SK-N-SH (cell line): ENCODE results near the gene EXOC3L1. TPM values are rescaled to one million over a fixed set of nuclear protein-coding genes. Genes with fewer than 3 reads are reported as not detected.

Source experiments
- CTCF ChIA-PET: fragments of 300-600, 350-600 bp; formaldehyde crosslinking; extraction: SDS; loops from one replicate; lab custom pipeline; 2021; lab: Yijun Ruan, JAX
- POLR2A ChIA-PET: fragments of 350-600 bp; sonication (Branson Sonifier 250); formaldehyde crosslinking; extraction: SDS; loops from one replicate; lab custom pipeline; 2020; ENCODE audit warnings: antibody characterized with exemption, inconsistent platforms; lab: Yijun Ruan, JAX
- DNase-seq: peaks from one replicate; pipeline ENCODE4 v3.0.0; 2012
- H2AFZ ChIP-seq: fragments of 200-600 bp; sonication (generic); 2 replicates; pipeline ENCODE4 v1.8.1; 2016; ENCODE audit warnings: antibody characterized with exemption, mild to moderate bottlenecking, low read depth
- H3F3A ChIP-seq: fragments of 200-600 bp; sonication (generic); replicated peaks from 2 replicates; pipeline ENCODE3; 2016; ENCODE audit warnings: antibody characterized with exemption, mild to moderate bottlenecking; ENCODE audit not compliant: insufficient read depth
- H3K27ac ChIP-seq, 2 experiments: fragments of 200-500 bp in 1 of 2; fragments of 200-600 bp in 1 of 2; sonication (Bioruptor generic) in 1 of 2; sonication (generic), shearing (Covaris generic) in 1 of 2; 2 replicates each; pipeline versions ENCODE4 v1.5.1 to v1.6.1; 2014 to 2016; ENCODE audit warnings: low read depth in 2 of 2, inconsistent platforms in 1 of 2, low read length in 1 of 2, mild to moderate bottlenecking in 1 of 2, mixed read lengths in 1 of 2
- H3K27me3 ChIP-seq: fragments of 200-600 bp; sonication (generic), shearing (Covaris generic); 2 replicates; pipeline ENCODE4 v1.6.1; 2016; ENCODE audit warnings: mixed run types; ENCODE audit not compliant: insufficient read depth
- H3K36me3 ChIP-seq, 2 experiments: fragments of 200-500 bp in 1 of 2; fragments of 200-600 bp in 1 of 2; sonication (Bioruptor generic) in 1 of 2; sonication (generic) in 1 of 2; replicated peaks in 1 of 2; 2 replicates each; pipeline versions ENCODE3 to v1.5.1; 2014 to 2016; ENCODE audit warnings: low read length in 1 of 2, mild to moderate bottlenecking in 1 of 2; ENCODE audit not compliant: insufficient read depth in 2 of 2, control insufficient read depth in 1 of 2
- H3K4me1 ChIP-seq, 2 experiments: fragments of 200-500 bp in 1 of 2; fragments of 200-600 bp in 1 of 2; sonication (Bioruptor generic) in 1 of 2; sonication (generic), shearing (Covaris generic) in 1 of 2; 2 replicates each; pipeline versions ENCODE4 v1.5.1 to v1.6.1; 2014 to 2016; ENCODE audit warnings: low read depth in 1 of 2, low read length in 1 of 2, mixed run types in 1 of 2; ENCODE audit not compliant: insufficient read depth in 2 of 2, control insufficient read depth in 1 of 2
- H3K4me2 ChIP-seq: fragments of 200-600 bp; sonication (generic), shearing (Covaris generic); 2 replicates; pipeline ENCODE4 v1.6.1; 2017; ENCODE audit warnings: mixed run types
- H3K4me3 ChIP-seq, 2 experiments: fragments of 200-500 bp in 1 of 2; fragments of 200-600 bp in 1 of 2; sonication (Bioruptor generic) in 1 of 2; sonication (generic), shearing (Covaris generic) in 1 of 2; 2 replicates each; pipeline versions ENCODE4 v1.5.1 to v1.8.1; 2014 to 2016; ENCODE audit warnings: low read depth in 2 of 2, inconsistent platforms in 1 of 2, low read length in 1 of 2, mild to moderate bottlenecking in 1 of 2, mixed read lengths in 1 of 2, moderate library complexity in 1 of 2
- H3K79me2 ChIP-seq: fragments of 200-600 bp; sonication (generic); 2 replicates; pipeline ENCODE4 v1.8.1; 2017; ENCODE audit warnings: mild to moderate bottlenecking; ENCODE audit not compliant: insufficient read depth
- H3K9ac ChIP-seq: fragments of 200-600 bp; sonication (generic); 2 replicates; pipeline ENCODE4 v1.6.1; 2017; ENCODE audit warnings: mixed run types
- H3K9me2 ChIP-seq: fragments of 200-600 bp; sonication (generic); 2 replicates; pipeline ENCODE4 v1.6.1; 2017; ENCODE audit warnings: mixed run types
- H3K9me3 ChIP-seq: fragments of 200-600 bp; sonication (generic); 2 replicates; pipeline ENCODE4 v1.6.1; 2017; ENCODE audit warnings: mixed run types, mild to moderate bottlenecking, moderate library complexity
- H4K20me1 ChIP-seq: fragments of 200-600 bp; sonication (generic); 2 replicates; pipeline ENCODE4 v1.6.1; 2017; ENCODE audit warnings: mild to moderate bottlenecking, mixed run types; ENCODE audit not compliant: insufficient read depth
- CHD2 ChIP-seq: fragments of 150-350 bp; IDR thresholded peaks from 2 replicates; pipeline ENCODE4 v1.6.1; 2018; ENCODE audit warnings: low read length; ENCODE audit not compliant: partially characterized antibody
- MXI1 ChIP-seq: IDR thresholded peaks from 2 replicates; pipeline ENCODE4 v1.6.1; 2012; ENCODE audit warnings: mild to moderate bottlenecking, low read depth, low read length, improper control_type of control experiment
- NFIC ChIP-seq: IDR thresholded peaks from 2 replicates; pipeline ENCODE4 v1.4.0; 2012; ENCODE audit warnings: borderline replicate concordance
- NRF1 ChIP-seq: IDR thresholded peaks from 2 replicates; pipeline ENCODE4 v1.6.1; 2012; ENCODE audit warnings: low read depth, mild to moderate bottlenecking, low read length
- SIN3A ChIP-seq: IDR thresholded peaks from 2 replicates; pipeline ENCODE4 v1.6.1; 2012; ENCODE audit warnings: low read depth, mild to moderate bottlenecking, low read length, moderate library complexity, borderline replicate concordance
- WGBS: methylation state at CpG from one replicate; pipeline ENCODE4 v1.1.6; 2017; ENCODE audit warnings: low lambda C conversion rate; 5-methylcytosine and 5-hydroxymethylcytosine counted together
- polyA plus RNA-seq, 3 experiments: library from polyadenylated mRNA; depleted of rRNA; stranded (reverse); fragments of >200 nt; gene quantifications; 2 replicates each; pipeline ENCODE4 v1.2.3, GENCODE V29; 2012
- TF ChIP-seq, protein P1 (sequence below): fragments of 150-350 bp; IDR thresholded peaks from 2 replicates; pipeline ENCODE4 v1.6.1; 2017; ENCODE audit warnings: antibody characterized with exemption, low read length, low read depth, borderline replicate concordance
- TF ChIP-seq, protein P2 (sequence below): fragments of 200-600 bp; sonication (generic); IDR thresholded peaks from 2 replicates; pipeline ENCODE4 v1.6.1; 2017; ENCODE audit warnings: antibody characterized with exemption, mild to moderate bottlenecking, moderate library complexity

Gene EXOC3L1
- polyA plus RNA-seq, 1 of the 3 experiments (the other 2 are of a cell fraction): 0.46 TPM

DNA sequence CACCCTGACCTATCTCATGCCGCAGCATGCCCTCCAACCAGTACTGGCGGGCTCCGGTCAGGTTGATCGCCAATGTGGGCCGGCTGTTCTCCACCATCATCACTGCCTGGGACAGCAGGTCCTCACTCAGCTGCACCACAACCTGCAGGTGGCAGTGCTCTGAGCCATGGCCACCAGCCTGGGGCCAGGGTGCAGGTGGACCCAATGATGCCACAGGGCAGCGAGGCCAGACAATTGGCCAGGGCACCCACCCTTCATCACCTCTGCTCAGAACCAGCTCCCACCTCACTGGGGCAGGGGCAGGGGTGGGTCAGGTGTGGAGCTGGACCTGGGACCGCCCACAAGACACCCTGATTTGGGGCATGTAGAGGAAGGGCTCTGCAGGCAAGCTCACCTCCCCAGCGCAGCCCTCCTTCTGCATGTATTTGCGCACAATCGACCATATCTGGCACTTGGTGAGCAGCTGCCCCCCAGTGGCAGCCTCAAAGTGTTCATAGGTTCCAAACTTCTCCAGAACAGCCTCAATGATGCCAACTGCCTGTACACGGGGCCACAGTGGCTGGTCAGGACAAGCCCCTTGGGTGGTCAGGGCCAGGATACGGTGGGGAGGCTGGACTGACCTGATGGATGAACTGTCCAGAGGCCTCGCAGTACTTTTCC lies 10.4 kb downstream of the EXOC3L1 start:
- 92% methylated on average over 7 of the region's 13 CpGs for WGBS
- Histone ChIP-seq H3K9ac (no peak overlapping the region), H3F3A (peaks cover 32% of the 10 kb centered on the region), H3K9me3 (no peaks in the 10 kb centered on the region), H3K36me3 (peaks cover 6 to 8% of the 10 kb centered on the region in 2 experiments), H3K79me2 (peaks cover 30% of the 10 kb centered on the region), H3K4me3 (no peak overlapping the region), H3K4me2 (no peak overlapping the region), H3K4me1 (peaks cover 12 to 51% of the 10 kb centered on the region in 2 experiments; a peak in 3 of 4 replicates), H3K27ac (no peak overlapping the region; a peak in 1 of 4 replicates), H3K9me2 (no peaks in the 10 kb centered on the region), H4K20me1 (peaks cover 10% of the 10 kb centered on the region), H2AFZ (no peak overlapping the region), H3K27me3 (no peaks in the 10 kb centered on the region)
- no peak for DNase-seq
- ChIA-PET POLR2A (interaction anchor here (1.0 kb wide), 1 partner anchor 66 kb away, joined by 4 read pairs; no protein-coding TSS in a partner anchor), CTCF (interaction anchor here (0.9 to 2.8 kb wide), 8 partner anchors 9 to 226 kb away, joined by 3 to 10 read pairs (median 4); partner anchors contain the start of gene NOL3)
- TF ChIP-seq, protein P1, sequence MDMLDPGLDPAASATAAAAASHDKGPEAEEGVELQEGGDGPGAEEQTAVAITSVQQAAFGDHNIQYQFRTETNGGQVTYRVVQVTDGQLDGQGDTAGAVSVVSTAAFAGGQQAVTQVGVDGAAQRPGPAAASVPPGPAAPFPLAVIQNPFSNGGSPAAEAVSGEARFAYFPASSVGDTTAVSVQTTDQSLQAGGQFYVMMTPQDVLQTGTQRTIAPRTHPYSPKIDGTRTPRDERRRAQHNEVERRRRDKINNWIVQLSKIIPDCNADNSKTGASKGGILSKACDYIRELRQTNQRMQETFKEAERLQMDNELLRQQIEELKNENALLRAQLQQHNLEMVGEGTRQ: no peak
- TF ChIP-seq, protein P2, sequence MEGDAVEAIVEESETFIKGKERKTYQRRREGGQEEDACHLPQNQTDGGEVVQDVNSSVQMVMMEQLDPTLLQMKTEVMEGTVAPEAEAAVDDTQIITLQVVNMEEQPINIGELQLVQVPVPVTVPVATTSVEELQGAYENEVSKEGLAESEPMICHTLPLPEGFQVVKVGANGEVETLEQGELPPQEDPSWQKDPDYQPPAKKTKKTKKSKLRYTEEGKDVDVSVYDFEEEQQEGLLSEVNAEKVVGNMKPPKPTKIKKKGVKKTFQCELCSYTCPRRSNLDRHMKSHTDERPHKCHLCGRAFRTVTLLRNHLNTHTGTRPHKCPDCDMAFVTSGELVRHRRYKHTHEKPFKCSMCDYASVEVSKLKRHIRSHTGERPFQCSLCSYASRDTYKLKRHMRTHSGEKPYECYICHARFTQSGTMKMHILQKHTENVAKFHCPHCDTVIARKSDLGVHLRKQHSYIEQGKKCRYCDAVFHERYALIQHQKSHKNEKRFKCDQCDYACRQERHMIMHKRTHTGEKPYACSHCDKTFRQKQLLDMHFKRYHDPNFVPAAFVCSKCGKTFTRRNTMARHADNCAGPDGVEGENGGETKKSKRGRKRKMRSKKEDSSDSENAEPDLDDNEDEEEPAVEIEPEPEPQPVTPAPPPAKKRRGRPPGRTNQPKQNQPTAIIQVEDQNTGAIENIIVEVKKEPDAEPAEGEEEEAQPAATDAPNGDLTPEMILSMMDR: peak; percentile 30; the same call in 1 of the 2 replicates

DNA sequence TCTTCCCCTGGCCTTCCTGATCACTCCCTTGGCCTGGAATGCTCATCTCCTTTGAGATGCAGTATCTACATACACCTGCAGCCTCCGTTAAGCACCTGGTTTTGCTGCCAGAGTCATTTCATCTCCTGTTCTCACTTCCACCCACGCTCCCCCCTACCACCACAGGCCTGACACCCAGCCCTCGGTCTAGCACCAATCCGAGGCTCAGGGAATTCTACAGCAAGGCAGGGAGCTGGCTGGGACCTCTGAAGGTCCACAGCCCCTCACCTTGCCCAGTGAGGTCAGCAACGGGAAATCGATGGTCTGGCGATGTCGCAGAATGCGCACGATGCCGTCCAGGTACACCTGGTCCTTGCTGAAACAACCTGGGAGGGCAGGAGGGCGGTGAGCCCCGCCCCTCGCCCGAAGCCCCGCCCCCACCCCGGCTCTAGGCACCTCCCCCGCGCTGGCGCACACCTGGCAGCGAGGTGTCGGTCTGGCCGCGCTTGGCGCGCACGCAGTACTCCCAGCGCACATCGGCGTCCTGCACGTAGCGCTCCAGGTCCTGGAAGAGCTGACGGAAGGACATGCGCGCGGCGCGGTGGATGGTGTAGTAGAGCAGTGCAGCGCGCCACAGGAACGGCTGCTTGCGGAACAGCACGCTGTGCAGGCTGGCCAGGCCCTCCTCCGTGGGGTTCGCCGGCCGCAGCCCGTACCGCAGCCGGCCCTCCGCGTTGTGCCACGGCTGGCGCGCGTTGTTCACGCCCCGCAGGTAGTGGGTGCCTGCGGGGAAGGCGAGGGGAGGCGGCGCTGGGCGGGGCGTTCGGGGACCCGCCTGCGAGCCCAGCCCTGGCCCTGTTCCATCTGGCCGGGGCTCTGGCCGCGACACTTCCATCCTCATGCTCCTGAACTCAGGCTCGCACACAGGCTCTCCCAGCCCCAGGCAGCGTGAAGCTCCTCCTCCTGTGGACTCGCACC lies 11.9 kb downstream of the EXOC3L1 start:
- H3K4me2 ChIP-seq: peak overlapping the region; percentile 61; the same call in 1 of the 2 replicates
- H3K27me3 ChIP-seq: no peaks in the 10 kb centered on the region
- H3K9me2 ChIP-seq: no peaks in the 10 kb centered on the region
- TF ChIP-seq CHD2: no peak
- peak; percentile 19; the same call in 1 of the 2 replicates for TF ChIP-seq SIN3A
- peak; percentile 49 for TF ChIP-seq MXI1
- TF ChIP-seq NFIC: 0 out of 2 replicates have a peak, but pooled peaks have one; percentile 21
- peak; percentile 47; the same call in 1 of the 2 replicates for TF ChIP-seq NRF1
- H3F3A ChIP-seq: peaks cover 39% of the 10 kb centered on the region
- H4K20me1 ChIP-seq: peaks cover 10% of the 10 kb centered on the region
- H3K4me3 ChIP-seq: peak overlapping the region in 1 of 2 experiments; percentile 45; a peak in 3 of 4 replicates
- H3K27ac ChIP-seq: peak overlapping the region in 1 of 2 experiments; percentile 64; a peak in 1 of 4 replicates
- no peak overlapping the region for H3K9ac ChIP-seq
- peaks cover 26% of the 10 kb centered on the region for H3K79me2 ChIP-seq
- no peaks in the 10 kb centered on the region for H3K9me3 ChIP-seq
- WGBS: 42% methylated on average over 23 of the region's 73 CpGs
- peak; percentile 88 for DNase-seq
- ChIA-PET CTCF (interaction anchor here (0.9 to 2.8 kb wide), 12 partner anchors 11 to 224 kb away, joined by 3 to 11 read pairs (median 4); no protein-coding TSS in a partner anchor), POLR2A (interaction anchor here (0.6 to 2.6 kb wide), 5 partner anchors 9 to 27 kb away, joined by 3 to 11 read pairs (median 3); partner anchors contain the start of genes B3GNT9, FBXL8 and TRADD)
- no peak overlapping the region for H2AFZ ChIP-seq
- H3K4me1 ChIP-seq: peaks cover 21 to 54% of the 10 kb centered on the region in 2 experiments
- H3K36me3 ChIP-seq: peaks cover 6 to 8% of the 10 kb centered on the region in 2 experiments
